Measurements from ENCODE around the gene EMD. TPM values are rescaled to one million over a fixed set of nuclear protein-coding genes. Genes with fewer than 3 reads are reported as not detected.

Gene EMD
- total and polyA plus RNA-seq, 2 of the 13 experiments (the other 11 are each of a cell fraction or from before 2014, with no cell fraction given), result 14.5 to 14.9 TPM

GRCh38 chrX:154369449-154370299 is 9.4 kb upstream of the EMD start (continued):
- no peak for TF ChIP-seq TSC22D2 (CRISPR knock-in tag; IDR thresholded peaks at IDR 0.05; ENCODE audit: borderline replicate concordance)
- no peak for TF ChIP-seq ZNF713 (CRISPR knock-in tag; IDR thresholded peaks at IDR 0.05)
- TF ChIP-seq MED1 (CRISPR knock-in tag; IDR thresholded peaks at IDR 0.05), result peak; percentile 51
- TF ChIP-seq MAZ (IDR thresholded peaks at IDR 0.05; ENCODE audit: borderline replicate concordance, low read depth, low read length), result peak; percentile 41; the same call in 1 of the 2 replicates
- TF ChIP-seq MAZ (CRISPR knock-in tag; IDR thresholded peaks at IDR 0.05; ENCODE audit: low read depth), result no peak
- no peak for TF ChIP-seq PHF8 (CRISPR knock-in tag; IDR thresholded peaks at IDR 0.05)
- no peak for TF ChIP-seq ZNF441 (CRISPR knock-in tag; IDR thresholded peaks at IDR 0.05; ENCODE audit: borderline replicate concordance)
- TF ChIP-seq FLYWCH1 (CRISPR knock-in tag; IDR thresholded peaks at IDR 0.05), result no peak
- TF ChIP-seq FOSL2 (CRISPR knock-in tag; IDR thresholded peaks at IDR 0.05), result peak; percentile 88
- no peak for TF ChIP-seq ZNF296 (CRISPR knock-in tag; conservative IDR thresholded peaks at IDR 0.05)
- TF ChIP-seq ZBTB21 (CRISPR knock-in tag; IDR thresholded peaks at IDR 0.05), result no peak

GRCh38 chrX:154370300-154371016 is 8.6 kb upstream of the EMD start:
- intact Hi-C loops (cut with micrococcal nuclease; ENCODE audit: unreplicated experiment), result no loop called here
- Histone ChIP-seq H2AFZ (ENCODE audit: low read length) (no peak overlapping the region), H3K27ac (ENCODE audit: extremely low read length, insufficient read depth, low read length) (peak overlapping the region; percentile 77), H3K4me2 (ENCODE audit: low read depth, low read length) (peak overlapping the region; percentile 92), H3K4me1 (ENCODE audit: insufficient read depth, low read length) (peaks cover 37% of the 10 kb centered on the region), H3K4me3 (replicated peaks in 1 of 3; ENCODE audit: insufficient read depth in 1 of 3, low read depth in 2 of 3, low read length in 3 of 3) (peak overlapping the region; percentile 65 to 92 (median 80)), H4K20me1 (ENCODE audit: insufficient read depth, low read length) (peaks cover 7% of the 10 kb centered on the region; the same call in 1 of the 2 replicates), H3K27me3 (ENCODE audit: control insufficient read depth in 1 of 2, insufficient read depth in 2 of 2, low read length in 2 of 2) (no peaks in the 10 kb centered on the region), H3K9me3 (ENCODE audit: low read length) (no peaks in the 10 kb centered on the region), H3K9ac (ENCODE audit: insufficient read depth, low read depth, low read length) (peak overlapping the region; percentile 87), H3K79me2 (ENCODE audit: insufficient read depth, low read length) (peaks cover 22% of the 10 kb centered on the region), H3K36me3 (replicated peaks in 1 of 2; ENCODE audit: control insufficient read depth in 1 of 2, insufficient read depth in 2 of 2, low read length in 2 of 2) (peaks cover 7 to 15% of the 10 kb centered on the region in 2 experiments; a peak in 4 of 5 replicates)
- POLR2A ChIA-PET, result interaction anchor here (0.7 to 3.0 kb wide), 10 partner anchors 9 to 171 kb away, joined by 3 to 17 read pairs (median 5); partner anchors contain the start of genes EMD, RPL10 and SLC10A3
- DNase-seq (ENCODE audit: low spot score), result no peak
- ATAC-seq, result no peak; the same call in 2 of the 3 replicates
- CTCF ChIA-PET (ENCODE audit: low intra/inter-chr PET ratio, low total read pairs), result interaction anchor here (0.9 kb wide), 1 partner anchor 164 kb away, joined by 4 read pairs; no protein-coding TSS in a partner anchor
- in situ Hi-C loops (cut with HindIII; ENCODE audit: extremely low pct_ligation_motif_present, low pct_unique_long_range_greater_than_20kb), result no loop called here
- BruUV-seq (replicated peaks), result no TSS peak
- FAIRE-seq, result no peak
- no CpG with 5 or more reads among the region's 63 CpGs for WGBS (ENCODE audit: low lambda C conversion rate)
- TF ChIP-seq ZFY (CRISPR knock-in tag; IDR thresholded peaks at IDR 0.05) (peak; percentile 29; the same call in 1 of the 2 replicates), ZNF282 (IDR thresholded peaks at IDR 0.05; ENCODE audit: partially characterized antibody) (no peak), CREB1 (IDR thresholded peaks at IDR 0.05) (no peak), CREB1 (CRISPR knock-in tag; IDR thresholded peaks at IDR 0.05) (no peak), ZNF263 (CRISPR knock-in tag; IDR thresholded peaks at IDR 0.05) (0 out of 2 replicates have a peak, but pooled peaks have one; percentile 4), BHLHE40 (IDR thresholded peaks at IDR 0.05; ENCODE audit: low read length) (no peak), ZNF790 (CRISPR knock-in tag; IDR thresholded peaks at IDR 0.05; ENCODE audit: borderline replicate concordance) (0 out of 2 replicates have a peak, but pooled peaks have one; percentile 38), BRD4 (CRISPR knock-in tag; IDR thresholded peaks at IDR 0.05) (no peak), KLF15 (CRISPR knock-in tag; IDR thresholded peaks at IDR 0.05; ENCODE audit: borderline replicate concordance) (no peak), HIVEP1 (CRISPR knock-in tag; IDR thresholded peaks at IDR 0.05) (no peak), ADNP (CRISPR knock-in tag; IDR thresholded peaks at IDR 0.05) (no peak)
- TF ChIP-seq, protein P1, sequence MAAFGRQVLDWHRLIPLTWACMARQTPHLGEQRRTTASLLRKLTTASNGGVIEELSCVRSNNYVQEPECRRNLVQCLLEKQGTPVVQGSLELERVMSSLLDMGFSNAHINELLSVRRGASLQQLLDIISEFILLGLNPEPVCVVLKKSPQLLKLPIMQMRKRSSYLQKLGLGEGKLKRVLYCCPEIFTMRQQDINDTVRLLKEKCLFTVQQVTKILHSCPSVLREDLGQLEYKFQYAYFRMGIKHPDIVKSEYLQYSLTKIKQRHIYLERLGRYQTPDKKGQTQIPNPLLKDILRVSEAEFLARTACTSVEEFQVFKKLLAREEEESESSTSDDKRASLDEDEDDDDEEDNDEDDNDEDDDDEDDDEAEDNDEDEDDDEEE (CRISPR knock-in tag; IDR thresholded peaks at IDR 0.05), result no peak
